ENCODE measurements around the gene UBE2E2. TPM values are rescaled to one million over a fixed set of nuclear protein-coding genes. Genes with fewer than 3 reads are reported as not detected.

Gene UBE2E2
- total RNA-seq, 1 donor from 2014 or later: 50.8 TPM

DNA sequence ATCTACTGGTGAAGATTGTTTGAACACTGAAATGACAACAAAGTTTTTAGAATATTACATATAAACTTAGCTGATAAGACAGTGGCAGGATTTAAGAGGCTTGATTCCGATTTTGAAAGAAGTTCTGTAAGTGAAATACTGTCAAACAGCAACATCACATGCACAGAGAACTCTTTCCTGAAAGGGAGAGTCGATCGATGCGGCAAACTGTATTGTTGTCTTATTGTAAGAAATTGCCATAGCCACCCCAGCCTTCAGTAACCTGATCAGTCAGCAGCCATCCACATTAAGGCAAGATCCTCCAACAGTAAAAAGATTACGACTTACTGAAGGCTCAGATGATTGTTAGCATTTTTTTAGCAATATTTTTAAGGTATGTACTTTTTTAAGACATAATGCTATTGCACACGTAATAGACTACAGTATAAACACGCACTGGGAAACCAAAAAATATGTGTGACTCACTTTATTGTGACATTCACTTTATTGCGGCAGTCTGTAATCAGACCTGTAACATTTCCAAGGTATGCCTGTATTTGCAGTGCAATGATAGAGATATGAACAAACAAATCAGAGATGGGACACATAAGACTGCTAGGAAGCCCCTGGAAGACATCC lies 377.1 kb downstream of the UBE2E2 start:
- DNase-seq: no peak
- Histone ChIP-seq H3K27ac (no peak overlapping the region), H3K27me3 (ENCODE audit: low read depth) (no peaks in the 10 kb centered on the region), H3K9me3 (no peaks in the 10 kb centered on the region), H3K36me3 (no peaks in the 10 kb centered on the region), H3K4me1 (no peaks in the 10 kb centered on the region), H3K4me3 (no peak overlapping the region)
- TF ChIP-seq, protein P1, sequence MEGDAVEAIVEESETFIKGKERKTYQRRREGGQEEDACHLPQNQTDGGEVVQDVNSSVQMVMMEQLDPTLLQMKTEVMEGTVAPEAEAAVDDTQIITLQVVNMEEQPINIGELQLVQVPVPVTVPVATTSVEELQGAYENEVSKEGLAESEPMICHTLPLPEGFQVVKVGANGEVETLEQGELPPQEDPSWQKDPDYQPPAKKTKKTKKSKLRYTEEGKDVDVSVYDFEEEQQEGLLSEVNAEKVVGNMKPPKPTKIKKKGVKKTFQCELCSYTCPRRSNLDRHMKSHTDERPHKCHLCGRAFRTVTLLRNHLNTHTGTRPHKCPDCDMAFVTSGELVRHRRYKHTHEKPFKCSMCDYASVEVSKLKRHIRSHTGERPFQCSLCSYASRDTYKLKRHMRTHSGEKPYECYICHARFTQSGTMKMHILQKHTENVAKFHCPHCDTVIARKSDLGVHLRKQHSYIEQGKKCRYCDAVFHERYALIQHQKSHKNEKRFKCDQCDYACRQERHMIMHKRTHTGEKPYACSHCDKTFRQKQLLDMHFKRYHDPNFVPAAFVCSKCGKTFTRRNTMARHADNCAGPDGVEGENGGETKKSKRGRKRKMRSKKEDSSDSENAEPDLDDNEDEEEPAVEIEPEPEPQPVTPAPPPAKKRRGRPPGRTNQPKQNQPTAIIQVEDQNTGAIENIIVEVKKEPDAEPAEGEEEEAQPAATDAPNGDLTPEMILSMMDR (IDR thresholded peaks at IDR 0.05): no peak
- no peak for ATAC-seq
- intact Hi-C loops (cut with DNase I): no loop called here

DNA sequence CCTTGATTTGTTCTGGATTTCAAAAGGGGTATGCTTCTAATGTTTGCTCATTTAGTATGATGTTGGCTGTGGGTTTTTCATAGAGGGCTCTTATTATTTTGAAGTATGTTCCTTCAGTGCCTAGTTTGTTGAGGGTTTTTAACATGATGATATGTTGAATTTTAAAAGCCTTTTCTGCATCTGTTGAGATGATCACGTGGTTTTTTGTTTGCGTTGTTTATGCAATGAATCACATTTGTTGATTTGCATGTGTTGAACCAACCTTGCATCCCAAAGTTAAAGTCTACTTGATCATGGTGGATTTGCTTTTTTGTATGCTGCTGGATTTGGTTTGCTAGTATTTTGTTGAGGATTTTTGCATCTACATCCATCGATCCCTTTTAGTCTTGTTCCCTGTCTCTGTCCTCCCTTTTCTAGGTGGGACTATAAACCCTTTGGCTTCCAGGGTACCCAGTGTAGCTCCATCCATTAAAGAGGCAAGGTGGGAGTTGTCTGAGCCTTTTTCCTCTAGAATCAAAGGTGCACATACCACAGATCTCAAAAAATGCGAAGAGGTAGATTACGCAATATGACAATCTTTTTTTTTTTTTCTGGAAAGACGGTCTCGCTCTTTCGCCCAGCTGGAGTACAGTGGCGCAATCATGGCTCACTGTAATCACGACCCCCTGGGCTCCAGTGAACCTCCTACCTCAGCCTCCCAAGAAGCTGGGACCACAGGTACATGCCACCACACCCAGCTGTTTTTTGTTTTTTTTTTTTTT lies 381.0 kb downstream of the UBE2E2 start:
- no peak overlapping the region for H3K27ac ChIP-seq
- no peaks in the 10 kb centered on the region for H3K9me3 ChIP-seq
- ATAC-seq (no peak), DNase-seq (no peak)
- no peaks in the 10 kb centered on the region for H3K36me3 ChIP-seq
- H3K4me3 ChIP-seq: no peak overlapping the region
- intact Hi-C loops (cut with DNase I): no loop called here
- H3K4me1 ChIP-seq: no peaks in the 10 kb centered on the region
- no peaks in the 10 kb centered on the region for H3K27me3 ChIP-seq (ENCODE audit: low read depth)
- TF ChIP-seq, protein P1 (IDR thresholded peaks at IDR 0.05): no peak

DNA sequence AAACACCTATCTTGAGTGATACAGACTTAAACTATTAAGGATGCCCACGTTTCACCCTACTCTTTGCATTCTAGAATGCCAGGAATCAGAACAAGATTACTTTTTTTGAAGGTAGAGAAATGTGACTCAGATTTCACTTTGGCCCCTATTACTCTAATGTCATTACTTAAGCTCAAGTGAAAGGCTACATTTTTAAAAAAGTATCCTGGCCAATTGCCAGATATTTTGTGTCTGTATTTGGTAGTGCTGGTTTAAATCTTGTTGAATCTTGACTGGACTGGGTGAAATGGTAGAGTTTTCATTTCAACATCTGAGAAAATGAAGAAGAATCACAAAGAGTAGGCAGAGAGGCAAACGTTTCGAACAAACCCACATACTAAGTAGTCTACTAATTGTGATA lies 384.4 kb downstream of the UBE2E2 start:
- H3K9me3 ChIP-seq: no peaks in the 10 kb centered on the region
- no peaks in the 10 kb centered on the region for H3K36me3 ChIP-seq
- DNase-seq: no peak
- H3K27me3 ChIP-seq (ENCODE audit: low read depth): no peaks in the 10 kb centered on the region
- ATAC-seq: no peak
- no peak overlapping the region for H3K4me3 ChIP-seq
- no peaks in the 10 kb centered on the region for H3K4me1 ChIP-seq
- TF ChIP-seq, protein P1 (IDR thresholded peaks at IDR 0.05): no peak
- no peak overlapping the region for H3K27ac ChIP-seq
- intact Hi-C loops (cut with DNase I): no loop called here

DNA sequence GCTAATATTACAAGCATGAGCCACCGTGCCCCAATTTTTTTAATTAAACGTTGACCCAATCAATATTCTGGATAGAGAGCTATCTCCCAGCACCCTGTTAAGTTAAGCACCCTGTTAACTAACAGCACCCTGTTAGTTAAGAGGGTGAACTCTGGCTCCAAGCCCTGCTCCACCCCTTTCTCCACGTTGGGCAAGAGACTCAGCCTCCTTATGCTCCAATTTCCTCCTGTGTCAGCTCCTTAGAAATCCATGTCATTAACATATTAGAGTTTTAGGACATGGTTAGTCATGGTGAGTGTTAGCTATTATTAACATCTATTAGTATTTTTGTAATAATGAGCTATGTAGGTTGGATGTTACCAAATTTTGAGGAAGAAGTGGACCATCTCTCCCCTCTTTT lies 385.4 kb downstream of the UBE2E2 start:
- TF ChIP-seq, protein P1 (IDR thresholded peaks at IDR 0.05): no peak
- H3K4me1 ChIP-seq: no peaks in the 10 kb centered on the region
- ATAC-seq (peak in 1 of 2 donors; percentile 73), DNase-seq (no peak)
- no peak overlapping the region for H3K4me3 ChIP-seq
- H3K36me3 ChIP-seq: no peaks in the 10 kb centered on the region
- intact Hi-C loops (cut with DNase I): no loop called here
- no peak overlapping the region for H3K27ac ChIP-seq
- H3K9me3 ChIP-seq: no peaks in the 10 kb centered on the region
- H3K27me3 ChIP-seq (ENCODE audit: low read depth): no peaks in the 10 kb centered on the region

DNA sequence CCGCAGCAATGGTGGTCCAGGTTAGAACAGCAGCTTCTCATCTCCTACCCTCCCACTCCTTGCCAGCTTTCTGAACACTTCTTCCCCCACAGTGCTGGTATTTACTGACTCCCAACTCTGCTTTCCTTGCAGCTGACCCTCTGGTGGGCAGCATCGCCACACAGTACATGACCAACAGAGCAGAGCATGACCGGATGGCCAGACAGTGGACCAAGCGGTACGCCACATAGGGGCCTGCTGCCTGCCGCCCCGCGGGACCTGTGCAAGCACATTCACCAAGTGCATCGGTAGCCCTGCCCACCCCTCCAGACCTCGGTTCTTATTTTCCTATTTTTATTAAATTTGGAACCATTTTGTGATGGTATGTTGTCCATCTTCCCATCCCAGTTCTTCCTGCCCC lies 386.5 kb downstream of the UBE2E2 start:
- H3K27ac ChIP-seq: no peak overlapping the region
- no peak for DNase-seq
- no peaks in the 10 kb centered on the region for H3K4me1 ChIP-seq
- H3K9me3 ChIP-seq: no peaks in the 10 kb centered on the region
- ATAC-seq: peak in 1 of 2 donors; percentile 38
- H3K27me3 ChIP-seq (ENCODE audit: low read depth): no peaks in the 10 kb centered on the region
- no peak overlapping the region for H3K4me3 ChIP-seq
- no peaks in the 10 kb centered on the region for H3K36me3 ChIP-seq
- TF ChIP-seq, protein P1 (IDR thresholded peaks at IDR 0.05): no peak
- intact Hi-C loops (cut with DNase I): no loop called here

All from lower lobe of right lung (tissue), 2 donors.